Diencephalon (tissue), 1 donor: ENCODE measurements around the gene ZNF70. TPM values are rescaled to one million over a fixed set of nuclear protein-coding genes. Genes with fewer than 3 reads are reported as not detected.

Experiments used
- total RNA-seq: library from RNA; depleted of rRNA; stranded (reverse); fragments of >200 nt; gene quantifications from one replicate; pipeline ENCODE4 v1.2.3, GENCODE V29; 2014

ZNF70 gene
- total RNA-seq, result 4.6 TPM

GRCh38 chr22:23750714-23751440 is at the start of gene ZNF70:
ZNF70 (minus strand) TSS chr22:23751112; CDS start chr22:23745140, 5,972 bp downstream.

GRCh38 chr22:23786752-23787599 is 36.1 kb upstream of the ZNF70 start, which contains the start of gene SMARCB1:
SMARCB1 (plus strand) TSS chr22:23786966; CDS start chr22:23787170, 204 bp downstream.

GRCh38 chr22:23772649-23773473 is 21.9 kb upstream of the ZNF70 start, which contains the start of gene MMP11:
MMP11 (plus strand) TSS chr22:23772849; CDS start chr22:23772871, 22 bp downstream.

GRCh38 chr22:23767673-23768548 is 17.0 kb upstream of the ZNF70 start, which contains the start of gene CHCHD10:
CHCHD10 (minus strand) TSS chr22:23767972; CDS start chr22:23767874, 98 bp downstream.

GRCh38 chr22:23762842-23763578 is 12.1 kb upstream of the ZNF70 start, which contains the start of gene C22orf15:
C22orf15 (plus strand) TSS chr22:23762990; CDS start chr22:23763307, 317 bp downstream.

GRCh38 chr22:23754220-23754919 is 3.5 kb upstream of the ZNF70 start, which contains the start of gene VPREB3:
VPREB3 (minus strand) TSS chr22:23754425; CDS start chr22:23754363, 62 bp downstream.

GRCh38 chr22:23690713-23691112 is 60.2 kb downstream of the ZNF70 start, which contains the start of gene RGL4:
RGL4 (plus strand) TSS chr22:23691013; CDS start chr22:23692031, 1,018 bp downstream.

Other genes with a start within 250 kb of the ZNF70 start
- not detected for gene IGLL1, start 170.8 kb downstream of the ZNF70 start, total RNA-seq
- gene DRICH1, start 118.8 kb downstream of the ZNF70 start, total RNA-seq, result 0.46 TPM
- gene RGL4, start 60.1 kb downstream of the ZNF70 start, total RNA-seq, result not detected
- gene VPREB3, start 3.3 kb upstream of the ZNF70 start, total RNA-seq, result not detected
- 2.1 TPM for gene C22orf15, start 11.9 kb upstream of the ZNF70 start, total RNA-seq
- gene CHCHD10, start 16.9 kb upstream of the ZNF70 start, total RNA-seq, result 8.3 TPM
- 14.3 TPM for gene MMP11, start 21.7 kb upstream of the ZNF70 start, total RNA-seq
- gene SMARCB1, start 35.9 kb upstream of the ZNF70 start, total RNA-seq, result 30.9 TPM
- gene DERL3, start 87.9 kb upstream of the ZNF70 start, total RNA-seq, result 1.6 TPM
- 25.6 TPM for gene SLC2A11, start 106.8 kb upstream of the ZNF70 start, total RNA-seq
- gene MIF, start 143.3 kb upstream of the ZNF70 start, total RNA-seq, result 160 TPM
- 4.6 TPM for gene GSTT2B, start 210.1 kb upstream of the ZNF70 start, total RNA-seq
- 3.9 TPM for gene DDTL, start 215.8 kb upstream of the ZNF70 start, total RNA-seq
- 48.2 TPM for gene DDT, start 223.3 kb upstream of the ZNF70 start, total RNA-seq
- gene GSTT2, start 229.0 kb upstream of the ZNF70 start, total RNA-seq, result 0.46 TPM